ENCODE measurements around the gene TMEM175. TPM values are rescaled to one million over a fixed set of nuclear protein-coding genes. Genes with fewer than 3 reads are reported as not detected.
A peak's percentile ranks its signal among the peaks of the same experiment; 100 is the strongest.

TMEM175 gene
- total and polyA plus RNA-seq, 9 of the 15 experiments (the other 6 are each of a cell fraction or from before 2014, with no cell fraction given): 0.13 to 30.9 (median 9.4) TPM

DNA sequence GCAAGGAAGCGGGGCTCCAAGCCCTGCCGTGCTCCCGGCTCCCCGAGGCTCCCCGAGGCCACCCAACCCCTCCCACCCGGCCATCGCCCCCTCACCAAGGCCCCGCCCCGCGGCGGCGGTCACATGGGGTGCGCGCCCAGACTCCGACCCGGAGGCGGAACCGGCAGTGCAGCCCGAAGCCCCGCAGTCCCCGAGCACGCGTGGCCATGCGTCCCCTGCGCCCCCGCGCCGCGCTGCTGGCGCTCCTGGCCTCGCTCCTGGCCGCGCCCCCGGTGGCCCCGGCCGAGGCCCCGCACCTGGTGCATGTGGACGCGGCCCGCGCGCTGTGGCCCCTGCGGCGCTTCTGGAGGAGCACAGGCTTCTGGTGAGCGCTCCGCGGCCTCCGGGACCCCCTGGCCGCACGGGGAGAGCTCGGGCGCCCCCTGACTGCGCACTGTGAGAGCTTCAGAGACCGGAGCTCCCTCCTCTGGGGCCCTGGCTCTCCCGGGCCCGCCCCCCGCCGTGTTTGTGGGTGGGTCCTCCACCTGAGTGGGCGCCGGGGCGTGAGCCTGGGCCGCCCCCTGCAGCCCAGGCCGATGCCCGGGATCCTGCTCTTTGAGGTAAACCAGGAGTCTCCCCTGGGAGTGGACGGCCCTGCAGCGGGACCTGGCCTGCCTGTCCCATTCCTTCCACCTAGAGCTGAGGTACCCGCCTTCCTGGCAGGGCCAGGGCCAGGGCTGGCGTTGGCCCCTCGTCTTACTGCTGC, 54.8 kb downstream of the TMEM175 start, which contains the start of gene IDUA (continued):
- TF ChIP-seq EZH2 (IDR thresholded peaks at IDR 0.05; ENCODE audit: borderline replicate concordance, low read depth, low read length): no peak
- TF ChIP-seq ZNF124 (CRISPR knock-in tag; IDR thresholded peaks at IDR 0.05): no peak
- TF ChIP-seq CBX3 (IDR thresholded peaks at IDR 0.05; ENCODE audit: borderline replicate concordance in 1 of 2, low read length in 2 of 2): no peak
- TF ChIP-seq, protein P1, sequence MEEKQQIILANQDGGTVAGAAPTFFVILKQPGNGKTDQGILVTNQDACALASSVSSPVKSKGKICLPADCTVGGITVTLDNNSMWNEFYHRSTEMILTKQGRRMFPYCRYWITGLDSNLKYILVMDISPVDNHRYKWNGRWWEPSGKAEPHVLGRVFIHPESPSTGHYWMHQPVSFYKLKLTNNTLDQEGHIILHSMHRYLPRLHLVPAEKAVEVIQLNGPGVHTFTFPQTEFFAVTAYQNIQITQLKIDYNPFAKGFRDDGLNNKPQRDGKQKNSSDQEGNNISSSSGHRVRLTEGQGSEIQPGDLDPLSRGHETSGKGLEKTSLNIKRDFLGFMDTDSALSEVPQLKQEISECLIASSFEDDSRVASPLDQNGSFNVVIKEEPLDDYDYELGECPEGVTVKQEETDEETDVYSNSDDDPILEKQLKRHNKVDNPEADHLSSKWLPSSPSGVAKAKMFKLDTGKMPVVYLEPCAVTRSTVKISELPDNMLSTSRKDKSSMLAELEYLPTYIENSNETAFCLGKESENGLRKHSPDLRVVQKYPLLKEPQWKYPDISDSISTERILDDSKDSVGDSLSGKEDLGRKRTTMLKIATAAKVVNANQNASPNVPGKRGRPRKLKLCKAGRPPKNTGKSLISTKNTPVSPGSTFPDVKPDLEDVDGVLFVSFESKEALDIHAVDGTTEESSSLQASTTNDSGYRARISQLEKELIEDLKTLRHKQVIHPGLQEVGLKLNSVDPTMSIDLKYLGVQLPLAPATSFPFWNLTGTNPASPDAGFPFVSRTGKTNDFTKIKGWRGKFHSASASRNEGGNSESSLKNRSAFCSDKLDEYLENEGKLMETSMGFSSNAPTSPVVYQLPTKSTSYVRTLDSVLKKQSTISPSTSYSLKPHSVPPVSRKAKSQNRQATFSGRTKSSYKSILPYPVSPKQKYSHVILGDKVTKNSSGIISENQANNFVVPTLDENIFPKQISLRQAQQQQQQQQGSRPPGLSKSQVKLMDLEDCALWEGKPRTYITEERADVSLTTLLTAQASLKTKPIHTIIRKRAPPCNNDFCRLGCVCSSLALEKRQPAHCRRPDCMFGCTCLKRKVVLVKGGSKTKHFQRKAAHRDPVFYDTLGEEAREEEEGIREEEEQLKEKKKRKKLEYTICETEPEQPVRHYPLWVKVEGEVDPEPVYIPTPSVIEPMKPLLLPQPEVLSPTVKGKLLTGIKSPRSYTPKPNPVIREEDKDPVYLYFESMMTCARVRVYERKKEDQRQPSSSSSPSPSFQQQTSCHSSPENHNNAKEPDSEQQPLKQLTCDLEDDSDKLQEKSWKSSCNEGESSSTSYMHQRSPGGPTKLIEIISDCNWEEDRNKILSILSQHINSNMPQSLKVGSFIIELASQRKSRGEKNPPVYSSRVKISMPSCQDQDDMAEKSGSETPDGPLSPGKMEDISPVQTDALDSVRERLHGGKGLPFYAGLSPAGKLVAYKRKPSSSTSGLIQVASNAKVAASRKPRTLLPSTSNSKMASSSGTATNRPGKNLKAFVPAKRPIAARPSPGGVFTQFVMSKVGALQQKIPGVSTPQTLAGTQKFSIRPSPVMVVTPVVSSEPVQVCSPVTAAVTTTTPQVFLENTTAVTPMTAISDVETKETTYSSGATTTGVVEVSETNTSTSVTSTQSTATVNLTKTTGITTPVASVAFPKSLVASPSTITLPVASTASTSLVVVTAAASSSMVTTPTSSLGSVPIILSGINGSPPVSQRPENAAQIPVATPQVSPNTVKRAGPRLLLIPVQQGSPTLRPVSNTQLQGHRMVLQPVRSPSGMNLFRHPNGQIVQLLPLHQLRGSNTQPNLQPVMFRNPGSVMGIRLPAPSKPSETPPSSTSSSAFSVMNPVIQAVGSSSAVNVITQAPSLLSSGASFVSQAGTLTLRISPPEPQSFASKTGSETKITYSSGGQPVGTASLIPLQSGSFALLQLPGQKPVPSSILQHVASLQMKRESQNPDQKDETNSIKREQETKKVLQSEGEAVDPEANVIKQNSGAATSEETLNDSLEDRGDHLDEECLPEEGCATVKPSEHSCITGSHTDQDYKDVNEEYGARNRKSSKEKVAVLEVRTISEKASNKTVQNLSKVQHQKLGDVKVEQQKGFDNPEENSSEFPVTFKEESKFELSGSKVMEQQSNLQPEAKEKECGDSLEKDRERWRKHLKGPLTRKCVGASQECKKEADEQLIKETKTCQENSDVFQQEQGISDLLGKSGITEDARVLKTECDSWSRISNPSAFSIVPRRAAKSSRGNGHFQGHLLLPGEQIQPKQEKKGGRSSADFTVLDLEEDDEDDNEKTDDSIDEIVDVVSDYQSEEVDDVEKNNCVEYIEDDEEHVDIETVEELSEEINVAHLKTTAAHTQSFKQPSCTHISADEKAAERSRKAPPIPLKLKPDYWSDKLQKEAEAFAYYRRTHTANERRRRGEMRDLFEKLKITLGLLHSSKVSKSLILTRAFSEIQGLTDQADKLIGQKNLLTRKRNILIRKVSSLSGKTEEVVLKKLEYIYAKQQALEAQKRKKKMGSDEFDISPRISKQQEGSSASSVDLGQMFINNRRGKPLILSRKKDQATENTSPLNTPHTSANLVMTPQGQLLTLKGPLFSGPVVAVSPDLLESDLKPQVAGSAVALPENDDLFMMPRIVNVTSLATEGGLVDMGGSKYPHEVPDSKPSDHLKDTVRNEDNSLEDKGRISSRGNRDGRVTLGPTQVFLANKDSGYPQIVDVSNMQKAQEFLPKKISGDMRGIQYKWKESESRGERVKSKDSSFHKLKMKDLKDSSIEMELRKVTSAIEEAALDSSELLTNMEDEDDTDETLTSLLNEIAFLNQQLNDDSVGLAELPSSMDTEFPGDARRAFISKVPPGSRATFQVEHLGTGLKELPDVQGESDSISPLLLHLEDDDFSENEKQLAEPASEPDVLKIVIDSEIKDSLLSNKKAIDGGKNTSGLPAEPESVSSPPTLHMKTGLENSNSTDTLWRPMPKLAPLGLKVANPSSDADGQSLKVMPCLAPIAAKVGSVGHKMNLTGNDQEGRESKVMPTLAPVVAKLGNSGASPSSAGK (IDR thresholded peaks at IDR 0.05): peak; percentile 10; the same call in 1 of the 2 replicates
- TF ChIP-seq, protein P2, sequence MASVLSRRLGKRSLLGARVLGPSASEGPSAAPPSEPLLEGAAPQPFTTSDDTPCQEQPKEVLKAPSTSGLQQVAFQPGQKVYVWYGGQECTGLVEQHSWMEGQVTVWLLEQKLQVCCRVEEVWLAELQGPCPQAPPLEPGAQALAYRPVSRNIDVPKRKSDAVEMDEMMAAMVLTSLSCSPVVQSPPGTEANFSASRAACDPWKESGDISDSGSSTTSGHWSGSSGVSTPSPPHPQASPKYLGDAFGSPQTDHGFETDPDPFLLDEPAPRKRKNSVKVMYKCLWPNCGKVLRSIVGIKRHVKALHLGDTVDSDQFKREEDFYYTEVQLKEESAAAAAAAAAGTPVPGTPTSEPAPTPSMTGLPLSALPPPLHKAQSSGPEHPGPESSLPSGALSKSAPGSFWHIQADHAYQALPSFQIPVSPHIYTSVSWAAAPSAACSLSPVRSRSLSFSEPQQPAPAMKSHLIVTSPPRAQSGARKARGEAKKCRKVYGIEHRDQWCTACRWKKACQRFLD (CRISPR knock-in tag; IDR thresholded peaks at IDR 0.05): peak; percentile 85
- TF ChIP-seq RAD51 (IDR thresholded peaks at IDR 0.05; ENCODE audit: borderline replicate concordance, low read depth): peak; percentile 54
- TF ChIP-seq ZC3H4 (CRISPR knock-in tag; IDR thresholded peaks at IDR 0.05; ENCODE audit: borderline replicate concordance): no peak
- TF ChIP-seq, protein P3, sequence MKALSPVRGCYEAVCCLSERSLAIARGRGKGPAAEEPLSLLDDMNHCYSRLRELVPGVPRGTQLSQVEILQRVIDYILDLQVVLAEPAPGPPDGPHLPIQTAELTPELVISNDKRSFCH (CRISPR knock-in tag; IDR thresholded peaks at IDR 0.05): no peak
- TF ChIP-seq, protein P3 (tag; IDR thresholded peaks at IDR 0.05): peak; percentile 62; the same call in 1 of the 2 replicates
- no peak for TF ChIP-seq HSF4 (CRISPR knock-in tag; IDR thresholded peaks at IDR 0.05; ENCODE audit: borderline replicate concordance)
- TF ChIP-seq HEY1 (CRISPR knock-in tag; IDR thresholded peaks at IDR 0.05; ENCODE audit: borderline replicate concordance): no peak
- TF ChIP-seq ZNF282 (CRISPR knock-in tag; IDR thresholded peaks at IDR 0.05): 0 out of 2 replicates have a peak, but pooled peaks have one; percentile 46
- no peak for TF ChIP-seq MEF2A (IDR thresholded peaks at IDR 0.05; ENCODE audit: control insufficient read depth, low read depth, low read length)
- 0 out of 2 replicates have a peak, but pooled peaks have one; percentile 17 for TF ChIP-seq MBD2 (IDR thresholded peaks at IDR 0.05; ENCODE audit: borderline replicate concordance, low read depth)

Data from K562 (cell line).